Duodenal mucosa (tissue), 2 donors: Measurements from ENCODE around the gene KIR2DL1.
"Not testable (repeated sequence)": the region's sequence is repeated elsewhere in the genome, so short reads cannot be mapped to it uniquely, and the experiment has no call there.

Source experiments
- H3K27ac ChIP-seq: one replicate; pipeline ENCODE4 v1.7.0; 2013; ENCODE audit warnings: low read depth, low read length
- H3K27me3 ChIP-seq, 2 donors: one replicate each; pipeline ENCODE4 v1.7.0; 2013; ENCODE audit warnings: low read length in 2 of 2, control low read depth in 1 of 2; ENCODE audit not compliant: insufficient read depth in 2 of 2, control insufficient read depth in 1 of 2
- H3K36me3 ChIP-seq, 2 donors: one replicate each; pipeline ENCODE4 v1.7.0; 2013; ENCODE audit warnings: low read length in 2 of 2, control low read depth in 1 of 2; ENCODE audit not compliant: insufficient read depth in 2 of 2, control insufficient read depth in 1 of 2
- H3K4me1 ChIP-seq, 2 donors: one replicate each; pipeline ENCODE4 v1.7.0; 2013; ENCODE audit warnings: low read length in 2 of 2, control low read depth in 1 of 2; ENCODE audit not compliant: insufficient read depth in 2 of 2, control insufficient read depth in 1 of 2
- H3K4me3 ChIP-seq, 2 donors: one replicate each; pipeline ENCODE4 v1.7.0; 2013; ENCODE audit warnings: low read length in 2 of 2, low read depth in 1 of 2
- H3K9ac ChIP-seq, 2 donors: one replicate each; pipeline ENCODE4 v1.7.0; 2013; ENCODE audit warnings: low read length in 2 of 2, low read depth in 1 of 2
- H3K9me3 ChIP-seq, 2 donors: one replicate each; pipeline ENCODE4 v1.7.0; 2013; ENCODE audit warnings: low read length in 2 of 2, control low read depth in 1 of 2; ENCODE audit not compliant: control insufficient read depth in 1 of 2

The KIR2DL1 gene

GRCh38 chr19:54739587-54740497 is 29.8 kb upstream of the KIR2DL1 start:
- Histone ChIP-seq H3K9ac (no peak overlapping the region), H3K27me3 (no peaks in the 10 kb centered on the region), H3K36me3 (no peaks in the 10 kb centered on the region), H3K9me3 (no peaks in the 10 kb centered on the region), H3K27ac (no peak overlapping the region), H3K4me1 (no peaks in the 10 kb centered on the region), H3K4me3 (no peak overlapping the region)

- H3K4me3 ChIP-seq, H3K4me1 ChIP-seq, H3K27ac ChIP-seq, H3K9ac ChIP-seq, H3K27me3 ChIP-seq, H3K9me3 ChIP-seq, H3K36me3 ChIP-seq: not testable (repeated sequence)
These were observed 27.6 kb upstream of the KIR2DL1 start for GRCh38 chr19:54741950-54742349.

DNA sequence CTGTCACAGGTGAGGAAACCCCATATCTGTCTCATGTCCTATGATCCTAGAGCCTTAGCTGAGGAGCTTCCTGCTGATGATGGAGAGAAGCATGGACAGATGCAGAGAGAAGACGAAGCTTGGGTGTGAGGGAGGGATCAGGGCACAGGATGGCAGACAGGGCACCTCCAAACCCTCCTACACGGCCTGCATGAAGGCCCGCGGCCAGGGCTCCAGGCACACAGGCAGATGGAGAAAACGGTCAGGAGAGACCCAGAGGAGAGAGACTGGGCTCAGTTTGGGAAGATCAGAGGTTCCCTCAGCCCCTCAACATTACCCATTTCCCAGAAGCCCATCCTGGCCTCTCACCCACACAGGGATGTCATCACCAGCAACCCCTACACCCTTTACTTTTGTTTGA is 25.5 kb upstream of the KIR2DL1 start:
- H3K27ac ChIP-seq, H3K27me3 ChIP-seq, H3K36me3 ChIP-seq, H3K9ac ChIP-seq, H3K4me3 ChIP-seq, H3K4me1 ChIP-seq, H3K9me3 ChIP-seq: not testable (repeated sequence)

GRCh38 chr19:54747614-54748322 is 21.8 kb upstream of the KIR2DL1 start:
- H3K4me1 ChIP-seq, H3K9me3 ChIP-seq, H3K4me3 ChIP-seq, H3K27ac ChIP-seq, H3K9ac ChIP-seq, H3K27me3 ChIP-seq, H3K36me3 ChIP-seq: not testable (repeated sequence)

GRCh38 chr19:54750276-54750675 is 19.3 kb upstream of the KIR2DL1 start:
- not testable (repeated sequence) for H3K9ac ChIP-seq, H3K27ac ChIP-seq, H3K4me3 ChIP-seq, H3K9me3 ChIP-seq, H3K4me1 ChIP-seq, H3K27me3 ChIP-seq, H3K36me3 ChIP-seq

DNA sequence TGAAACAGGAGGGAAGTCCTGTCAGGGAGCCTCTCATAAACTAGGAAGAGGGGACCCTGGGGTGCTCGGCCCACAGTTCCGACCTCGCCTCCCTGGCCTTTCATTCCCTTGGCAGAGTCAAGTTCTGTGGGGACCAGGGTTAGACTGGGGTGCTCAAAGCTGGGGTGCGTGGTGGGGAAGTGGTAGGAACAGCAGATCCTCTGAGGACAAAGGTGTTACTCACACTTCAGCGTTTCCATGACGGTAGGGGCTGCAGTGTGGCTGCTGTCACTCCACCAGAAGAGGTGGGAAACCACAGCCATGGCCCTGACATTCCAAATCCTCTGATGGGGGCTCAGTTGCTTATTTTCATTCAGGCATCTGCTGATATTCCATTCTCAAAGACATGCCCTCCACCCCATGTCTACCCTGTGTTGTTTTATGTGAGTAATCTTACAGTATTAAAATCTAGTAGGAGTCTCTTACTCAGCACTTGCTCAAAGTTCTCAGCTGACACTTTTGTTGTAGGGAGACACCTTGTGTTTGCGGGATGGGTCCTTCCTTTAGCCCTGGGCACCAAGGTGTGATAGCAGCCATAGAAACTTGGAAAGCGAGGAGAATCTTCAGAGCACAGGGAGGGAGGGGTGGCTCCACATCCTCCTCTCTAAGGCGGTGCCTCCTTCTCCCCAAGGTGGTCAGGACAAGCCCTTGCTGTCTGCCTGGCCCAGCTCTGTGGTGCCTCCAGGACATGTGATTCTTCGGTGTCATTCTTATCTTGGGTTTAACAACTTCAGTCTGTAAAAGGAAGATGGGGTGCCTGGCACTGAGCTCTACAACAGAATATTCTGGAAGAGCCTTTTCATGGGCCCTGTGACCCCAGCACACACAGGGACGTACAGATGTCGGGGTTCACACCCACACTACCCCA is 13.1 kb upstream of the KIR2DL1 start:
- H3K36me3 ChIP-seq, H3K9ac ChIP-seq, H3K27me3 ChIP-seq, H3K4me1 ChIP-seq, H3K4me3 ChIP-seq, H3K27ac ChIP-seq, H3K9me3 ChIP-seq: not testable (repeated sequence)

GRCh38 chr19:54758577-54758976 is 11.0 kb upstream of the KIR2DL1 start:
- H3K4me1 ChIP-seq, H3K4me3 ChIP-seq, H3K9ac ChIP-seq, H3K27me3 ChIP-seq, H3K36me3 ChIP-seq, H3K27ac ChIP-seq, H3K9me3 ChIP-seq: not testable (repeated sequence)

- not testable (repeated sequence) for H3K9ac ChIP-seq, H3K9me3 ChIP-seq, H3K4me1 ChIP-seq, H3K27me3 ChIP-seq, H3K36me3 ChIP-seq, H3K27ac ChIP-seq, H3K4me3 ChIP-seq
These were observed 5.4 kb upstream of the KIR2DL1 start for GRCh38 chr19:54764219-54764618.

DNA sequence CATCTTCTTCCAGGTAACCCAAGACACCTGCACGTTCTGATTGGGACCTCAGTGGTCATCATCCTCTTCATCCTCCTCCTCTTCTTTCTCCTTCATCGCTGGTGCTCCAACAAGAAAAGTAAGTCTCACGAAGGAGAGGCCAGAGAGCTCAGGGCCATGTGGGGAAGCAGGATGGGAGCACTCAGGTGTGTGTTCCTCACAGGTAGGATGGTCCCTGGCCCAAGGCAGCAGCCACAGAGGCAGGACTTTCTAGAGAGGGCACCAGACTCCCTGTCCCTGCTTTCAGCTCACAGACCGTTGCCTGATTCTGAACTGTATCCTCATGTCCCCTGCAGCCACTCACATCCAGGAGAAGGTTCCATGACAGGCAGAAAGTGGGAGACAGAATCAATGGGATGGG is 3.1 kb upstream of the KIR2DL1 start:
- not testable (repeated sequence) for H3K27ac ChIP-seq, H3K27me3 ChIP-seq, H3K4me1 ChIP-seq, H3K36me3 ChIP-seq, H3K4me3 ChIP-seq, H3K9ac ChIP-seq, H3K9me3 ChIP-seq

- H3K36me3 ChIP-seq, H3K27me3 ChIP-seq, H3K9me3 ChIP-seq, H3K9ac ChIP-seq, H3K4me1 ChIP-seq, H3K4me3 ChIP-seq, H3K27ac ChIP-seq: not testable (repeated sequence)
These were observed 918 bp downstream of the KIR2DL1 start for GRCh38 chr19:54770511-54770910.
